A549 (cell line): ENCODE results near the gene GRM7. TPM values are rescaled to one million over a fixed set of nuclear protein-coding genes. Genes with fewer than 3 reads are reported as not detected.
A peak's percentile ranks its signal among the peaks of the same experiment; 100 is the strongest.

Experiments used
- ATAC-seq, 2 experiments: fragments of 200-7000 bp in 1 of 2; fragments of >200 bp in 1 of 2; cut with Nextera tagmentation in 1 of 2; cut with Tn5 transposase in 1 of 2; 3 replicates each; pipeline versions ENCODE4 v1.8.0 to v1.9.1; 2018 to 2020; ENCODE audit warnings: mild to moderate bottlenecking in 1 of 2, moderate library complexity in 1 of 2
- CTCF ChIA-PET: fragments of 300-600 bp; sonication (Branson Sonifier 250); formaldehyde crosslinking; extraction: SDS; loops from one replicate; lab custom pipeline; 2021; ENCODE audit warnings: antibody characterized with exemption, inconsistent platforms; lab: Yijun Ruan, JAX
- POLR2A ChIA-PET: fragments of 350-600 bp; formaldehyde crosslinking; extraction: SDS; loops from one replicate; lab custom pipeline; 2021; ENCODE audit warnings: antibody characterized with exemption, inconsistent platforms; lab: Yijun Ruan, JAX
- DNase-seq, 2 experiments: peaks; one replicate each; pipeline versions ENCODE4 v3.0.0 to v3.0.0-alpha.2; 2011 to 2016; ENCODE audit warnings: low read depth in 1 of 2, low spot score in 1 of 2
- FAIRE-seq: peaks from 2 replicates; lab custom pipeline; 2011; peaks lifted over from hg19 to GRCh38; lab: Jason Lieb, UNC
- H3K27ac ChIP-seq, 2 experiments: fragments of >200 bp; sonication (Bioruptor Twin); formaldehyde crosslinking; 3 replicates each; pipeline ENCODE4 v1.5.1; 2016 to 2017
- H3K4me1 ChIP-seq: fragments of >200 bp; sonication (Bioruptor Twin); formaldehyde crosslinking; 3 replicates; pipeline ENCODE4 v1.6.1; 2016
- H3K4me2 ChIP-seq: fragments of >200 bp; sonication (Bioruptor Twin); formaldehyde crosslinking; 3 replicates; pipeline ENCODE4 v1.6.1; 2016
- H3K4me3 ChIP-seq: fragments of >200 bp; sonication (Bioruptor Twin); formaldehyde crosslinking; 3 replicates; pipeline ENCODE4 v1.5.1; 2016
- H3K9me3 ChIP-seq: fragments of >200 bp; sonication (Bioruptor Twin); formaldehyde crosslinking; 3 replicates; pipeline ENCODE4 v1.6.1; 2016
- BCL3 ChIP-seq: fragments of >200 bp; sonication (Bioruptor Twin); formaldehyde crosslinking; IDR thresholded peaks from 3 replicates; pipeline ENCODE4 v1.6.1; 2016
- CBX2 ChIP-seq: fragments of 200-600 bp; sonication (generic); IDR thresholded peaks from 2 replicates; pipeline ENCODE4 v1.6.1; 2016; ENCODE audit warnings: low read depth, mild to moderate bottlenecking, borderline replicate concordance
- CEBPB ChIP-seq, 2 experiments: fragments of >200 bp in 1 of 2; sonication (Bioruptor Twin) in 1 of 2; formaldehyde crosslinking in 1 of 2; IDR thresholded peaks; 2 replicates each; pipeline ENCODE4 v1.6.1; 2012 to 2016
- CHD2 ChIP-seq: fragments of 150-350 bp; IDR thresholded peaks from 2 replicates; pipeline ENCODE4 v1.6.1; 2014; ENCODE audit warnings: low read length; ENCODE audit not compliant: partially characterized antibody
- CHD4 ChIP-seq: fragments of 200-600 bp; sonication (generic); IDR thresholded peaks from 2 replicates; pipeline ENCODE4 v1.6.1; 2016; ENCODE audit warnings: antibody characterized with exemption, mild to moderate bottlenecking, borderline replicate concordance
- E2F6 ChIP-seq: IDR thresholded peaks from 2 replicates; pipeline ENCODE4 v1.6.1; 2012; ENCODE audit warnings: low read depth, borderline replicate concordance
- ELK1 ChIP-seq: fragments of 150-350 bp; IDR thresholded peaks from 2 replicates; pipeline ENCODE4 v1.6.1; 2014; ENCODE audit warnings: low read depth, mild to moderate bottlenecking, low read length
- EP300 ChIP-seq, 2 experiments: fragments of >200 bp; sonication (Bioruptor Twin); formaldehyde crosslinking; IDR thresholded peaks; 2 replicates in 1 of 2; 3 replicates in 1 of 2; pipeline ENCODE4 v1.6.1; 2016 to 2017
- FOSL2 ChIP-seq, 2 experiments: fragments of 450-650 bp in 1 of 2; fragments of >200 bp in 1 of 2; sonication (Bioruptor Twin) in 1 of 2; formaldehyde crosslinking; IDR thresholded peaks; 2 replicates each; pipeline versions ENCODE4 v1.5.0 to v1.6.1; 2016 to 2020; ENCODE audit warnings: mild to moderate bottlenecking in 1 of 2, moderate library complexity in 1 of 2
- FOXS1 ChIP-seq: fragments of 250-450 bp; sonication (Bioruptor Pico); IDR thresholded peaks from 2 replicates; pipeline ENCODE4 v1.5.0; 2020; ENCODE audit warnings: mild to moderate bottlenecking, moderate library complexity
- GATA3 ChIP-seq: IDR thresholded peaks from 2 replicates; pipeline ENCODE4 v1.6.1; 2012; ENCODE audit warnings: borderline replicate concordance
- HES2 ChIP-seq: fragments of >200 bp; sonication (Bioruptor Twin); formaldehyde crosslinking; IDR thresholded peaks from 2 replicates; pipeline ENCODE4 v1.6.1; 2016
- HOXA7 ChIP-seq: fragments of 250-450 bp; sonication (Bioruptor Pico); IDR thresholded peaks from 2 replicates; pipeline ENCODE4 v1.5.0; 2020; ENCODE audit warnings: mild to moderate bottlenecking, moderate library complexity
- HOXB5 ChIP-seq: fragments of 250-450 bp; sonication (Bioruptor Pico); IDR thresholded peaks from 2 replicates; pipeline ENCODE4 v1.5.0; 2020; ENCODE audit warnings: mild to moderate bottlenecking, moderate library complexity
- JUN ChIP-seq, 2 experiments: fragments of >200 bp; sonication (Bioruptor Twin); formaldehyde crosslinking; IDR thresholded peaks; 2 replicates in 1 of 2; 3 replicates in 1 of 2; pipeline ENCODE4 v1.6.1; 2016 to 2017
- KDM1A ChIP-seq: fragments of 200-600 bp; sonication (generic); IDR thresholded peaks from 2 replicates; pipeline ENCODE4 v1.6.1; 2016; ENCODE audit warnings: low read depth, mild to moderate bottlenecking
- MAZ ChIP-seq: fragments of 150-350 bp; IDR thresholded peaks from 2 replicates; pipeline ENCODE4 v1.6.1; 2014; ENCODE audit warnings: antibody characterized with exemption, low read depth, low read length, borderline replicate concordance
- NPAS2 ChIP-seq: fragments of 250-450 bp; sonication (Bioruptor Pico); IDR thresholded peaks from 2 replicates; pipeline ENCODE4 v1.8.0; 2022; ENCODE audit warnings: mild to moderate bottlenecking, moderate library complexity, borderline replicate concordance
- PBX3 ChIP-seq: IDR thresholded peaks from 2 replicates; pipeline ENCODE4 v1.6.1; 2012
- POLR2AphosphoS2 ChIP-seq: conservative IDR thresholded peaks from 2 replicates; pipeline ENCODE4 v1.6.1; 2012; ENCODE audit warnings: low read length, improper control_type of control experiment, inconsistent platforms
- RARB ChIP-seq: fragments of 250-450 bp; sonication (Bioruptor Pico); IDR thresholded peaks from 2 replicates; pipeline ENCODE4 v1.8.0; 2021; ENCODE audit warnings: mild to moderate bottlenecking, moderate library complexity
- REST ChIP-seq: fragments of 200-600 bp; sonication (generic); IDR thresholded peaks from 2 replicates; pipeline ENCODE4 v1.6.1; 2016; ENCODE audit warnings: antibody characterized with exemption, mild to moderate bottlenecking, moderate library complexity
- SMC3 ChIP-seq: fragments of >200 bp; sonication (Bioruptor Twin); formaldehyde crosslinking; IDR thresholded peaks from 3 replicates; pipeline ENCODE4 v1.6.1; 2018; ENCODE audit warnings: inconsistent platforms
- TFCP2L1 ChIP-seq: fragments of 250-450 bp; sonication (Bioruptor Pico); IDR thresholded peaks from 2 replicates; pipeline ENCODE4 v1.5.0; 2021; ENCODE audit warnings: mild to moderate bottlenecking
- ZFP36 ChIP-seq: fragments of 450-650 bp; IDR thresholded peaks from 2 replicates; pipeline ENCODE4 v1.6.1; 2014; ENCODE audit warnings: borderline replicate concordance; ENCODE audit not compliant: partially characterized antibody
- ZNF302 ChIP-seq: fragments of 250-450 bp; sonication (Bioruptor Pico); IDR thresholded peaks from 2 replicates; pipeline ENCODE4 v1.9.0; 2021; ENCODE audit warnings: inconsistent platforms, mild to moderate bottlenecking, moderate library complexity
- WGBS: methylation state at CpG from one replicate; pipeline ENCODE4 v1.1.6; 2017; ENCODE audit errors: missing lambda C conversion rate; 5-methylcytosine and 5-hydroxymethylcytosine counted together
- polyA plus RNA-seq, 4 experiments: library from polyadenylated mRNA; depleted of rRNA in 3 of 4; stranded (reverse); fragments of >200 nt; fragmentation: RNase III in 1 of 4; extraction: RNeasy Plus Mini Kit Qiagen cat#74134 plus additional on column Dnase treatment in 1 of 4; gene quantifications; 2 replicates in 3 of 4; 3 replicates in 1 of 4; pipeline ENCODE4 v1.2.3, GENCODE V29; 2011 to 2017

Gene GRM7
- polyA plus RNA-seq, 2 of the 4 experiments (the other 2 are of a cell fraction): not detected

GRCh38 chr3:7503431-7503830 lies 642.5 kb downstream of the GRM7 start:
- TF ChIP-seq NPAS2 (CRISPR knock-in tag) (no peak), TFCP2L1 (CRISPR knock-in tag) (no peak), ZNF302 (no peak), CBX2 (no peak), HOXB5 (CRISPR knock-in tag) (no peak), REST (no peak), MAZ (no peak), ELK1 (no peak), GATA3 (no peak), KDM1A (no peak), E2F6 (no peak), EP300 (IDR thresholded peaks at IDR 0.05) (no peak), ZFP36 (no peak), POLR2AphosphoS2 (no peak), BCL3 (no peak), HES2 (no peak)
- Histone ChIP-seq H3K4me1 (peaks cover 37% of the 10 kb centered on the region), H3K4me3 (no peak overlapping the region), H3K27ac (no peak overlapping the region), H3K9me3 (peaks cover 3% of the 10 kb centered on the region; the same call in 1 of the 3 replicates), H3K4me2 (no peak overlapping the region)
- POLR2A ChIA-PET: no interaction called here
- CTCF ChIA-PET: no interaction called here
- DNase-seq: no peak
- FAIRE-seq: no peak
- no peak for ATAC-seq
- WGBS: 37% methylated on average over 4 of the region's 4 CpGs

- WGBS: 22% methylated on average over 3 of the region's 3 CpGs
- H3K4me2 ChIP-seq: peak overlapping the region; percentile 71
- ATAC-seq: peak; percentile 79 to 92
- POLR2A ChIA-PET: no interaction called here
- peak; percentile 68 for FAIRE-seq
- H3K4me3 ChIP-seq: no peak overlapping the region
- CTCF ChIA-PET: interaction anchor here (0.5 to 0.7 kb wide), 2 partner anchors 33 to 1263 kb away, joined by 3 to 4 read pairs; no protein-coding TSS in a partner anchor
- peaks cover 37% of the 10 kb centered on the region for H3K4me1 ChIP-seq
- peak overlapping the region; percentile 71 to 87 for H3K27ac ChIP-seq
- peak; percentile 22 to 78 for DNase-seq
- H3K9me3 ChIP-seq: peaks cover 3% of the 10 kb centered on the region; the same call in 1 of the 3 replicates
- peak; percentile 47 to 72; a peak in 1 of 5 replicates for TF ChIP-seq JUN (IDR thresholded peaks at IDR 0.05)
- TF ChIP-seq CHD4: no peak
- TF ChIP-seq FOXS1 (CRISPR knock-in tag): peak; percentile 56; the same call in 1 of the 2 replicates
- no peak for TF ChIP-seq CHD2
- peak; percentile 26 to 55; a peak in 1 of 5 replicates for TF ChIP-seq EP300 (IDR thresholded peaks at IDR 0.05)
- peak; percentile 95 for TF ChIP-seq FOSL2 (IDR thresholded peaks at IDR 0.05)
- peak; percentile 97 for TF ChIP-seq FOSL2 (CRISPR knock-in tag; IDR thresholded peaks at IDR 0.05)
- no peak for TF ChIP-seq SMC3
- peak; percentile 62; the same call in 1 of the 2 replicates for TF ChIP-seq PBX3
- TF ChIP-seq BCL3: peak; percentile 64; the same call in 1 of the 3 replicates
- no peak for TF ChIP-seq RARB
- TF ChIP-seq GATA3: peak; percentile 91
- TF ChIP-seq HOXA7 (CRISPR knock-in tag): no peak
- TF ChIP-seq CEBPB (IDR thresholded peaks at IDR 0.05): peak; percentile 90 to 91
Observed at GRCh38 chr3:7504886-7505775, 644.2 kb downstream of the GRM7 start.
